Measurements from ENCODE around the gene YIPF5. TPM values are rescaled to one million over a fixed set of nuclear protein-coding genes. Genes with fewer than 3 reads are reported as not detected.

The YIPF5 gene
- 10 to 100 TPM; 45.9 to 53.6 (median 53.5) TPM for total RNA-seq
- long read RNA-seq, donor 1, transcript YIPF5-201 (6 exons, 3,147 nt), result major isoform, 47 of 59 reads
- long read RNA-seq, donor 1, partial matches to known transcripts, result 3 of 59 reads
- long read RNA-seq, donor 1, other reads (novel, unspliced or antisense), result 8 of 59 reads
- long read RNA-seq, donor 2, transcript YIPF5-201 (6 exons, 3,147 nt), result major isoform, 67 of 72 reads
- long read RNA-seq, donor 2, partial matches to known transcripts, result 0 of 72 reads
- long read RNA-seq, donor 2, other reads (novel, unspliced or antisense), result 5 of 72 reads

GRCh38 chr5:144170276-144171024 is at the start of gene YIPF5, which contains the start of gene KCTD16:
TSS of gene YIPF5 (minus strand) at chr5:144170659. CDS start at chr5:144169955, 704 bp downstream.
TSS of gene KCTD16 (plus strand) at chr5:144170873.
- DNase-seq (peak; percentile 97 to 98 (median 97)), ATAC-seq (peak; percentile 100)
- Histone ChIP-seq H3K4me1 (ENCODE audit: low read depth) (peaks cover 8% of the 10 kb centered on the region), H3K4me3 (peak within 1 kb of the TSS; percentile 62), H3K36me3 (ENCODE audit: low read depth) (no peaks in the 10 kb centered on the region), H3K9me3 (no peaks in the 10 kb centered on the region)
- intact Hi-C loops (cut with DNase I, micrococcal nuclease), result no loop called here
- no peak for TF ChIP-seq CTCF (IDR thresholded peaks at IDR 0.05)

- ATAC-seq, result no peak
- no peaks in the 10 kb centered on the region for H3K36me3 ChIP-seq (ENCODE audit: low read depth)
- H3K9me3 ChIP-seq, result no peaks in the 10 kb centered on the region
- no peak for DNase-seq
- H3K4me1 ChIP-seq (ENCODE audit: low read depth), result no peaks in the 10 kb centered on the region
- H3K4me3 ChIP-seq, result no peak overlapping the region
- intact Hi-C loops (cut with DNase I, micrococcal nuclease), result no loop called here
- no peak for TF ChIP-seq CTCF (IDR thresholded peaks at IDR 0.05)
Measured at GRCh38 chr5:144219869-144220268, 49.4 kb upstream of the YIPF5 start.

- intact Hi-C loops (cut with DNase I, micrococcal nuclease), result no loop called here
- Histone ChIP-seq H3K4me3 (no peak overlapping the region), H3K36me3 (ENCODE audit: low read depth) (no peaks in the 10 kb centered on the region), H3K9me3 (no peaks in the 10 kb centered on the region), H3K4me1 (ENCODE audit: low read depth) (no peaks in the 10 kb centered on the region)
- ATAC-seq (no peak), DNase-seq (no peak)
- TF ChIP-seq CTCF (IDR thresholded peaks at IDR 0.05), result no peak
Measured at GRCh38 chr5:144210655-144211054, 40.2 kb upstream of the YIPF5 start.

- no peak for ATAC-seq
- intact Hi-C loops (cut with DNase I, micrococcal nuclease), result no loop called here
- no peak for TF ChIP-seq CTCF (IDR thresholded peaks at IDR 0.05)
- no peak overlapping the region for H3K4me3 ChIP-seq
- DNase-seq, result no peak
- no peaks in the 10 kb centered on the region for H3K9me3 ChIP-seq
- H3K36me3 ChIP-seq (ENCODE audit: low read depth), result no peaks in the 10 kb centered on the region
- H3K4me1 ChIP-seq (ENCODE audit: low read depth), result no peaks in the 10 kb centered on the region
Measured at GRCh38 chr5:144209361-144209760, 38.9 kb upstream of the YIPF5 start.

- no peaks in the 10 kb centered on the region for H3K36me3 ChIP-seq (ENCODE audit: low read depth)
- intact Hi-C loops (cut with DNase I, micrococcal nuclease), result no loop called here
- DNase-seq (no peak), ATAC-seq (no peak)
- H3K4me1 ChIP-seq (ENCODE audit: low read depth), result no peaks in the 10 kb centered on the region
- H3K4me3 ChIP-seq, result no peak overlapping the region
- no peaks in the 10 kb centered on the region for H3K9me3 ChIP-seq
- TF ChIP-seq CTCF (IDR thresholded peaks at IDR 0.05), result no peak
Measured at GRCh38 chr5:144207875-144208444, 37.5 kb upstream of the YIPF5 start.

Measured in mucosa of descending colon (tissue), 3 donors.